ENCODE results near the gene CTU2.
"Not testable (repeated sequence)": the region's sequence is repeated elsewhere in the genome, so short reads cannot be mapped to it uniquely, and the experiment has no call there.

Gene CTU2

DNA sequence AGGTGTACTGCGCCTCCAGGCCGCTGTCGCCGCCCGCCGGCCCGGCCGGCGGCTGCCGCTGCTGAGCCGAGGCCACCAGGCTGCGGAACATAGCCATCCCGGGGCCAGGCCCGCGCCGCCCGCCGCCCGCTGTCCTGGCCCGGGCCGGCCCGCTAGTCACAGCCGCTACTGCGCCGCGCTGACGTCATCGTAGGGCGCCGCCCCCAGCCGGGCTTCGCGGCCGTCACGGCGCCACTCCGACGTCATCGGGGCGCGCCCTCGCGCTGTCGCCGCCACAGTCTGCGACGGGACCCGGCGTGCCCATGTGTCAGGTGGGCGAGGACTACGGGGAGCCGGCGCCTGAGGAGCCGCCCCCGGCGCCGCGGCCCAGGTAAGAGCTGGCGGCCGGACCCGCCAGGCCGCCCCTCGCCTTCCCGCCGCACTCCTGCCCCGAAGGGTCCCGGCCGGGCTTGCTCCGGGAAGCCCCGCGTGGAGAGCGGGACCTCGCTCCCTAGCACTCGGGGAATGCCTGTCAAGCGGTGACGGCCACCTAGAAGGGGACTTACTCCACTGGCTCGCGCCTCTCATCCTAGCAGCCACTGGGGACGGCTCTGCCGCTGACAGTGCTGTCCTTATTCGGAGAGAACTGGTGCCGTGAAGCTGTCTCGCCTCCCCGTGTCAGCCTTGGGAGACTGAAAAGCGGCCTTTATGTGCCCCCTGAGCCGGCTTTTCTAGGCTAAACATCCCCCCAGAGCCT, at the start of gene CTU2, which contains the start of gene RNF166:
CTU2 (plus strand) TSS at position 275 of the 736 bp plus-strand sequence; CDS start at position 303, 28 bp downstream.
RNF166 (minus strand) TSS at position 180 of the 736 bp plus-strand sequence; CDS start at position 97, 83 bp downstream.
- peak; percentile 88 for DNase-seq

GRCh38 chr16:88657371-88657770, 48.9 kb upstream of the CTU2 start:
- DNase-seq, result no peak

DNA sequence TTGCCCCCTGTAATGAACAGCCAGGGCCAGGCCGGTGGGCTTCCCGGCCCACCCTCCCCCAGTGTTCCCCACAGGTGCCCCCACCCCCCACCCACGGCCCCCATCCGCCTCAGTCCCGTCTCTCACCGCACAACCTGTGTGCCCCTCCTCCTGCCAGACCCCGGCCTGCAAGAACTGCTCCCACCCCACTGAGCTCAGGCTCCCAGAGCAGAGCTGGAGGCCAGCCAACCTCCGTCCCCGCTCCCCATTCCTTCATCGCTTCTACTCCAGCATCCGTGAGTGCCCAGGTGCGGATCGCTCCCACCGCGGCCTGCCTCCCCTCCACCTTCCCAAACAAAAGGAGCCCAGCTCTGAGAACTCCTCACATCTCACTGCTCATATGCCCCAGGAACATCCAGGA, 47.6 kb upstream of the CTU2 start:
- DNase-seq, result no peak

GRCh38 chr16:88659160-88659559, 47.1 kb upstream of the CTU2 start:
- DNase-seq, result no peak

- no peak for DNase-seq
Observed at GRCh38 chr16:88661468-88661867, 44.8 kb upstream of the CTU2 start.

DNA sequence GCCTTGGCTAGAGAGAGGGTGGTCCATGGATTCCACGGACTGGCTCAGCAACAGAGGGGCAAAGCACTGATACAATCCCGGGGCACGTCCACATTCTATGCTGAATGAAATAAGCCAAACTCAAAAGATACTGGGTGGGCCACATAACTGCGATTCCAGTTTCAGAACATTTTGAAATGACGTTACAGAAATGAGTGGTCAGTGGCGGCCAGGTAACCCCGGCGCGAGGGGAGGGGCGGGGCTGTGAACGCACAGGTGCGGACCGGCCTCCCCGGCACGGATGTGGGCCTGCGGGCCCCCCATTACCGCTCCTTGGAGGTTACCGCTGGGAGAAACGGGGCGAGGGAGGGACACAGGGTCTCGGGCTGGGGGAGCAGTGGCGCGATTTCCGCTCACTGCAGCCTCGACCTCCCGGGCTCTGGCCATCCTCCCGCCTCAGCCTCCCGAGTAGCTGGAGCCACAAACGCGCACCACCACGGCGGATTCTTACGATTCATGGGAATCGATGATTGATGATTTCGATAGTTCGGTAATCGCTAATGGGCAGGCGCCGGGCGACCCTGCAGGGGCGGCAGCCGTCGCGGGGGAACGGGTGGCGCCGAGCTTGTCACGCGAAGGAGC, 44.0 kb upstream of the CTU2 start:
- DNase-seq, result no peak

GRCh38 chr16:88662843-88663606, 43.3 kb upstream of the CTU2 start, which contains the start of gene MVD:
TSS of gene MVD (minus strand) at chr16:88663091. CDS start at chr16:88663080, 11 bp downstream.
- DNase-seq, result peak; percentile 99

DNA sequence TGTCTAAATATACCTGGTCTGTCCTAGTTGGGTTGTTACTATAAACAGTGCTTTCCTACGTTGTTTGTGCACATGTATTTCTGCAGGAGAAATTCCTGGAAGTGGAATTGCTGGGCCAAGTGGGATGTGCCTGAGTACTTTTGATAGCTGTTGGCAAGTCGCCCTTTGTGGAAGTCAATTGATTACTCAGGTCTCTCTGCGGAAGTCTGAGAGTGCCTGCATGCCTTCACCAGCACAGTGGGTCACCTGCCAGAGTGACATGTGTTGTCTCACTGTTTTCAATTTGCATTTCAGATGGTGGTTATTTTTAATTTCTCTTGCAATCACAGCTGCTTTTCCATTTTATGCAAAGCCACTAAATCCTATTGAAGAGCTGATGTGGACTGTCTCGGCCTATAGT, 41.2 kb upstream of the CTU2 start:
- DNase-seq, result no peak

DNA sequence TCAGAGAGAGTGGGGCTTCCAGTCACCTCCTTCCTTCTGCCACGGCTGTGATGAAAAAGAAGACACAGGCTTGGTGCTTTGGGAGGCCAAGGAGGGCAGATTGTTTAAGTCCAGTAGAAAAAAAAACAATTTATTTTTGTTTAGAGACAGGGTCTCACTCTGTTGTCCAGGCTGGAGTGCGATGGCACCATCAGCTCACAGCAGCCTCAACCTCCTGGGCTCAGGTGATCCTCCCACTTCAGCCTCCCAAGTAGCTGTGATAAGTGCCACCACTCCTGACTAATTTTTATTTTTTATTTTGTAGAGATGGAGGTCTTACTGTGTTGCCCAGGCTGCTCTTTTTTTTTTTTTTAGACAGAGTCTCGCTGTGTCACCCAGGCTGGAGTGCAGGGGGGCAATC, 40.7 kb upstream of the CTU2 start:
- DNase-seq, result no peak

DNA sequence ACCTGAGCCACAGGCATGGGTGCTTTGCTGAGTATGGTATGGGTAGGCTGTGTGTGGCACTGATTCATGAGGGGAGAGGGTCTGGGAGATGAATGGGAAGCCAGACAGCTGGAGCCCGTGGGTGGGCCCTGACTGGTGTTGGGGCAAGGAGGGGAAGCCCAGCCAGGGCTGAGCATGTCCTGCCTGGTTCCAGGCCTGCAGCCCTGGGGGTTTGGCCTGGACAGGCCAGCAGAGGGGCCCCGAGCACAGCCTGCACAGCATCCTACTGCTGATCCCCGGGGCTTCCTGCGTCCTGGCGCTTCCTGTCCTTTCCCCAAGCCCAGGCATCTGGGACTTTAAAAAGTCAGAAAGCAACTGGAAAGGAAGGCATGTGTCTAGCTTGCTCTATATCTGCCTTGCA, 38.8 kb upstream of the CTU2 start:
- DNase-seq, result no peak

DNA sequence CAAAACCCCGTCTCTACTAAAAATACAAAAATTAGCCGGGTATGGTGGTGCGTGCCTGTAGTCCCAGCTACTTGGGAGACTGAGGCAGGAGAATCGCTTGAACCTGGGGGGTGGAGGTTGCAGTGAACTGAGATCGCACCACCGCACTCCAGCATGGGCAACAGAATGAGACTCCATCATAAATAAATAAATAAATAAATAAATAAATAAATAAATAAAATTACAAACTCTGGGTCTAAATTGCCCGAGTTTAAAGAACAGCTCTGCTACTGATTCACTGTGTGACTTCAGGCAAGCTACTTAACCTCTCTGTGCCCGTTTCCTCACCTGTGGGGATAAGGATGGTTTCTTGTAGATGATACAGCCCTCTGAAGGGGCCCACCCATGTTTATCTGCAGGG, 36.8 kb upstream of the CTU2 start:
- not testable (repeated sequence) for DNase-seq

DNA sequence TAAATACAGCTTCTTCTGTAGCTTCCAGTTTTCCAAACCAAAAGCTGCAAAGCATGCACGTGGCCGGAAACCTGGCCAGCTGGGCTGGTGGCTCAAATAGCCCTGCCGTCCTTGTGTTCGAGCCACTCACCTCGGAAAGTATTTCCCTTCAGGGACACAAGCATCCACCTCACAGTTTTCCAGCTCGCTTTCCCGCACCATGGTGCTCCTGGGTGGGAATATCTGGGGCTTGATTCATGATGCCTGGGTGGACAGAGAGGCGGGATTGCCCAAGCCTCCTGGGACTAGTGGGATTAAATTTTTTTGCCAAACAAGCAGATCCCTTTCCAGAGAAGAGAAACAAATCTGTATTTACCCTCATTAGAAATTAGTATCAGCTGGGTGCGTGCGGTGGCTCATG, 36.3 kb upstream of the CTU2 start:
- no peak for DNase-seq

- no peak for DNase-seq
Observed at GRCh38 chr16:88671806-88672205, 34.5 kb upstream of the CTU2 start.

- no peak for DNase-seq
Observed at GRCh38 chr16:88672776-88673175, 33.5 kb upstream of the CTU2 start.

GRCh38 chr16:88673716-88674379, 32.5 kb upstream of the CTU2 start:
- no peak for DNase-seq

GRCh38 chr16:88676502-88677242, 29.6 kb upstream of the CTU2 start:
- no peak for DNase-seq

GRCh38 chr16:88677721-88678120, 28.6 kb upstream of the CTU2 start:
- no peak for DNase-seq

- no peak for DNase-seq
Observed at GRCh38 chr16:88678224-88678979, 27.9 kb upstream of the CTU2 start.

GRCh38 chr16:88680554-88681083, 25.7 kb upstream of the CTU2 start:
- no peak for DNase-seq

DNA sequence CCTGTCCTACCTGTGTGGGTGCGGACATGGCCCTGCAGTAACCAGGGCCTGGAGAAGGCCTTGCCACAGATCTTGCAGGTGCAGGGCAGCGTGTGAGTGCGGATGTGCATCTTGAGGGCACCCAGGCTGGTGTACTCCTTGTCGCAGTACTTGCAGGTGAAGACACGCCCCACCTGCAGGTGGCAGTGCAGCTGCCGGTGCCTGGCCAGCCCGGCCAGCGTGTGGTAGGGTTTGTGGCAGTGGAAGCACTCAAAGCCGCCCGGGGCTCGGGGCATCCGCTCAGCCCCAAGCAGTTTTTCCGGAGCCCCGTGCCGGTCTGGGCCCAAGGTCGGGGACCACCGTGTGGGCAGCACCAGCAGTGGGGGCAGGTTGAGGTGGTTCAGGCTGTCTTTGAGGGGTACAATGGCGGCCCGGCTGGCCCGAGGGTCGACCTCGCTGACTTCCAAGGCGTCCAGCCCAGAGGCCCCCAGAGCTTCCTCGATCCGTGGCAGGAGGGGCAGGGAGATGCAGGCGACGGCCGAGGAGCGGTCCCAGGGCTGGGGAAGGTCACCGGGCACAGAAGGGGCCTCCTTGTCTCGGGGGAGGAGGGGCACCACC, 25.1 kb upstream of the CTU2 start:
- no peak for DNase-seq

Measured in midbrain (tissue), 1 donor.